ENCODE measurements around the gene UBAC2.

The UBAC2 gene

DNA sequence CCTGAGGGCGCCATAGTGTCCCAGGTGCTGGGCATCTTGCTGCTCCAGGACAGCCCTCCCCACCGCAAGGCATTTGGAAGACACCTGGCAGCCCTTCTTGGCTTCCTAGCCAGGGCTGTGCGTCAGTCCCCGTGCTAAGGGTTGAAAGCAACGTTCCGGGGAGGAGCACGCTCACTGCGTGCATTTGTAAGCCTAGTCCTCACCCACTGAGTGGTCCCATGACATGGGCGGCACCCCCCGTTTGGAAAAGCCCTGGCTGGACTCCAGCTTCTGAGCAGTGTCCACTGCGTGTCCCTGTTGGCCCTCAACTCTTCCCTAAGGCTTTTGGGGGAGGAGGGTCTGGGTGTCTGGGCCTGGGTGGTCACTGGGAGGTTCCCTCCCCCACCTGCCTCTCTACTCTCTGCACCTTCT is 182.9 kb downstream of the UBAC2 start:
- no peak for TF ChIP-seq ZFX (IDR thresholded peaks at IDR 0.05)
- TF ChIP-seq, protein P1, sequence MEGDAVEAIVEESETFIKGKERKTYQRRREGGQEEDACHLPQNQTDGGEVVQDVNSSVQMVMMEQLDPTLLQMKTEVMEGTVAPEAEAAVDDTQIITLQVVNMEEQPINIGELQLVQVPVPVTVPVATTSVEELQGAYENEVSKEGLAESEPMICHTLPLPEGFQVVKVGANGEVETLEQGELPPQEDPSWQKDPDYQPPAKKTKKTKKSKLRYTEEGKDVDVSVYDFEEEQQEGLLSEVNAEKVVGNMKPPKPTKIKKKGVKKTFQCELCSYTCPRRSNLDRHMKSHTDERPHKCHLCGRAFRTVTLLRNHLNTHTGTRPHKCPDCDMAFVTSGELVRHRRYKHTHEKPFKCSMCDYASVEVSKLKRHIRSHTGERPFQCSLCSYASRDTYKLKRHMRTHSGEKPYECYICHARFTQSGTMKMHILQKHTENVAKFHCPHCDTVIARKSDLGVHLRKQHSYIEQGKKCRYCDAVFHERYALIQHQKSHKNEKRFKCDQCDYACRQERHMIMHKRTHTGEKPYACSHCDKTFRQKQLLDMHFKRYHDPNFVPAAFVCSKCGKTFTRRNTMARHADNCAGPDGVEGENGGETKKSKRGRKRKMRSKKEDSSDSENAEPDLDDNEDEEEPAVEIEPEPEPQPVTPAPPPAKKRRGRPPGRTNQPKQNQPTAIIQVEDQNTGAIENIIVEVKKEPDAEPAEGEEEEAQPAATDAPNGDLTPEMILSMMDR (conservative IDR thresholded peaks at IDR 0.05): no peak
- no peak overlapping the region for H3K27ac ChIP-seq

GRCh38 chr13:99383946-99384345 is 183.3 kb downstream of the UBAC2 start:
- TF ChIP-seq, protein P1 (conservative IDR thresholded peaks at IDR 0.05): no peak
- no peak for TF ChIP-seq ZFX (IDR thresholded peaks at IDR 0.05)
- no peak overlapping the region for H3K27ac ChIP-seq

- H3K27ac ChIP-seq: no peak overlapping the region
- TF ChIP-seq, protein P1 (conservative IDR thresholded peaks at IDR 0.05): no peak
- TF ChIP-seq ZFX (IDR thresholded peaks at IDR 0.05): no peak
Observed at GRCh38 chr13:99384468-99384867, 183.8 kb downstream of the UBAC2 start.

GRCh38 chr13:99385161-99385560 is 184.5 kb downstream of the UBAC2 start:
- H3K27ac ChIP-seq: no peak overlapping the region
- TF ChIP-seq ZFX (IDR thresholded peaks at IDR 0.05): no peak
- TF ChIP-seq, protein P1 (conservative IDR thresholded peaks at IDR 0.05): no peak

- no peak for TF ChIP-seq ZFX (IDR thresholded peaks at IDR 0.05)
- TF ChIP-seq, protein P1 (conservative IDR thresholded peaks at IDR 0.05): no peak
- no peak overlapping the region for H3K27ac ChIP-seq
Observed at GRCh38 chr13:99385940-99386339, 185.3 kb downstream of the UBAC2 start.

DNA sequence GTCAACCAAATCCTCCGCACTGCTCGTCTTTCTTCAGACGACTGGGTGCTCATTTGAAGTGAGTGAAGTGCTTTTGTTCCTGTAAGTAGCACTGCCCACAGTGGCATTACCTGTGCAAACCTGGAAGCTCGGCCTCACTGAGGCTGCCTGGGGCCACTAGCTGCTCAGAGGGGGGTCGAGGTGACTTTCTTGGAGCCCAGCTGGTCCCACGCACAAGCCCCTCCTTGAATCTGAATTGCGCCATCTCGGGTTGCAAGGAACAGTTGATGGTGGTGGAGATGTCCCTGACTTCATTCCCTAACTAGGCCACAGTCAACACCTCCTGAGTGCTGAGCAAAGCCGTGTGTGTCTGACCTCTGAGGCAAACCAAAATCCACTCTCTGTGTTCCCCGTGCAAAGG is 185.8 kb downstream of the UBAC2 start:
- TF ChIP-seq ZFX (IDR thresholded peaks at IDR 0.05): no peak
- TF ChIP-seq, protein P1 (conservative IDR thresholded peaks at IDR 0.05): no peak

DNA sequence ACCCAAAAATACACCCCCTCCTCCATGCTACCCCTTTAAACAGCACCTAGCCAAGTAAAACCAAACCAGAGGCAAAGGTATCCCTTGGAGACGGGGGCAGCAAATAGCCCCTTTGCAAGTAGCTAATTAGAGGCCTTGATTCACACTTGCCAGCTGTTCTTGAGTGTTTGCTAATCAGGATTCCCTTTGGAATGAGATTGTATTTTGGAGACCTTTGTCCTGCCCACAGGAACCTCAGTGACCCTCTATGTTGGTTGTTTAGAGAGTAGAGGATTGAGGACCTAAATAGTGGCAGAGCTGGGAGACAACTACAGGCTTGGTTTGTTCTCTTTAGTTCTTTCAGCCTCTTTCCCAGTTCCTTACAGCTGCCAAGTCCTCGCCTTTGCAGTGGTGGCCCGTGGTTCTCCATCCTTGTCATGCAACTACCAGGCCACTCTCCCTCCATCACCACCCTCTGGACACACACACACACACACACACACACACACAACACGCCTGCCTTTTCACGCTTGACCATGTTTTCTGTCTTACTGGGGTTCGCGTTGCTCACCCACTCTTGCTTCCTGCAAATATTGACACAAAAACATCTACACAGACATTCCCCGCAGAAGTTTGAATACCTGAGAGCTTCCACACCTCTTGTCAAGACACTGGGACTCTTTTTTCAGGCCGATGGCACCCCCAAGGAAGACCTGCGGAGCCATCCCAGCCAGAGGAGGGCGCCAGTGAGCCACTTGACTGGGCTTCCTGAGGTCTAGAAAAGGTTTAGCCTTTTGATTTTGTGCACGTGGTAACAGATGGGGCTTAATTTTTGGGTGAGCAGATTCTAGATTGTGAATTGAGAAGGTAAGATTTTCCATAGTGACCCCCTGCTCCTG is 186.5 kb downstream of the UBAC2 start:
- no peak for TF ChIP-seq ZFX (IDR thresholded peaks at IDR 0.05)
- TF ChIP-seq, protein P1 (conservative IDR thresholded peaks at IDR 0.05): peak; percentile 74
- H3K27ac ChIP-seq: no peak overlapping the region

More for the DNA sequence above, 185.8 kb downstream of the UBAC2 start:
- no peak overlapping the region for H3K27ac ChIP-seq
